Measurements from ENCODE around the gene FXYD7. TPM values are rescaled to one million over a fixed set of nuclear protein-coding genes. Genes with fewer than 3 reads are reported as not detected.

Gene FXYD7
- total RNA-seq, 2 donors from 2014 or later: not detected

DNA sequence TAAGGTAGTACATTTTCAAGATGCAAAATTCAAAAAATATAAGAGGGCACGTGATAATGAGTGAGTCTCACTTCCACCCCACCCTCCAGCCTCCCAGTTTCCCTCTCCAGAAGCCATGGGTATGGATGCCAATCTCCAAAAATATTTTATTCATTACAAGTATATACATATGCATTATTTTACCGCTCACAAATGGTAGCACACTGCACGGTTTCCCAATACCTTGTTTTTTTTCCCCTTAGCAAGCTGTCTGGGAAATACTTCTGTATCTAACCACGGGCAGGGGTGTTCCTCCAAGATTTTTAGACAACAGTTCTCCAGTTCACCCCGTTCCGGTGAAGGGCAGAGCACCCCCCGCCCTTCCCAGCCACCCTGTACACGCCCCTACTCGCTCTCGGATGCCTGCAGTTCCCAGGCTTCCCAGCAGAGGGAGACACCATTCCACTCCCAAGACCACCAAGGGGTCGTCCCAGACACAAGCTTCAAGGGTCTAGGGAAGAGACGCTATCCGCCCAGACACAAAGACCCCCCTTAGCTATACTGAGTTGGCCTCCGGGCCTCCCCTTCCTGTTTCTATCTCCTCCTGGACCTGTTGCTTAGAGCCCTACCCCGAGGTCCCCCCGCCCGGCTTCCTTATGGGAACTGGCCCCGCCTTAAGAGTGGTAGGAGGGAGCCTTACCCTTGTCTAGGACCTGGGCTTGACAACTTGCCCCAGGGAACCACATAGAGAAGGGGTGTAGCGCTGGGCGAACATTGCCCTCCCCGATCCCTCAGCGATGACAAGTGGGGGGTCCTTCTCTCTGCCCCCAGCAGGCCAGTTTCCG lies 28.5 kb upstream of the FXYD7 start:
- Histone ChIP-seq H3K27ac (peak overlapping the region in 1 of 2 donors; percentile 15), H3K27me3 (no peaks in the 10 kb centered on the region), H3K9me3 (no peaks in the 10 kb centered on the region), H3K4me1 (peaks cover 0 to 12% of the 10 kb centered on the region in 2 donors), H3K4me3 (peak overlapping the region; percentile 27 to 39), H3K36me3 (no peaks in the 10 kb centered on the region)
- TF ChIP-seq, protein P1, sequence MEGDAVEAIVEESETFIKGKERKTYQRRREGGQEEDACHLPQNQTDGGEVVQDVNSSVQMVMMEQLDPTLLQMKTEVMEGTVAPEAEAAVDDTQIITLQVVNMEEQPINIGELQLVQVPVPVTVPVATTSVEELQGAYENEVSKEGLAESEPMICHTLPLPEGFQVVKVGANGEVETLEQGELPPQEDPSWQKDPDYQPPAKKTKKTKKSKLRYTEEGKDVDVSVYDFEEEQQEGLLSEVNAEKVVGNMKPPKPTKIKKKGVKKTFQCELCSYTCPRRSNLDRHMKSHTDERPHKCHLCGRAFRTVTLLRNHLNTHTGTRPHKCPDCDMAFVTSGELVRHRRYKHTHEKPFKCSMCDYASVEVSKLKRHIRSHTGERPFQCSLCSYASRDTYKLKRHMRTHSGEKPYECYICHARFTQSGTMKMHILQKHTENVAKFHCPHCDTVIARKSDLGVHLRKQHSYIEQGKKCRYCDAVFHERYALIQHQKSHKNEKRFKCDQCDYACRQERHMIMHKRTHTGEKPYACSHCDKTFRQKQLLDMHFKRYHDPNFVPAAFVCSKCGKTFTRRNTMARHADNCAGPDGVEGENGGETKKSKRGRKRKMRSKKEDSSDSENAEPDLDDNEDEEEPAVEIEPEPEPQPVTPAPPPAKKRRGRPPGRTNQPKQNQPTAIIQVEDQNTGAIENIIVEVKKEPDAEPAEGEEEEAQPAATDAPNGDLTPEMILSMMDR (IDR thresholded peaks at IDR 0.05): peak; percentile 97 to 98
- DNase-seq (ENCODE audit: low spot score): no peak

DNA sequence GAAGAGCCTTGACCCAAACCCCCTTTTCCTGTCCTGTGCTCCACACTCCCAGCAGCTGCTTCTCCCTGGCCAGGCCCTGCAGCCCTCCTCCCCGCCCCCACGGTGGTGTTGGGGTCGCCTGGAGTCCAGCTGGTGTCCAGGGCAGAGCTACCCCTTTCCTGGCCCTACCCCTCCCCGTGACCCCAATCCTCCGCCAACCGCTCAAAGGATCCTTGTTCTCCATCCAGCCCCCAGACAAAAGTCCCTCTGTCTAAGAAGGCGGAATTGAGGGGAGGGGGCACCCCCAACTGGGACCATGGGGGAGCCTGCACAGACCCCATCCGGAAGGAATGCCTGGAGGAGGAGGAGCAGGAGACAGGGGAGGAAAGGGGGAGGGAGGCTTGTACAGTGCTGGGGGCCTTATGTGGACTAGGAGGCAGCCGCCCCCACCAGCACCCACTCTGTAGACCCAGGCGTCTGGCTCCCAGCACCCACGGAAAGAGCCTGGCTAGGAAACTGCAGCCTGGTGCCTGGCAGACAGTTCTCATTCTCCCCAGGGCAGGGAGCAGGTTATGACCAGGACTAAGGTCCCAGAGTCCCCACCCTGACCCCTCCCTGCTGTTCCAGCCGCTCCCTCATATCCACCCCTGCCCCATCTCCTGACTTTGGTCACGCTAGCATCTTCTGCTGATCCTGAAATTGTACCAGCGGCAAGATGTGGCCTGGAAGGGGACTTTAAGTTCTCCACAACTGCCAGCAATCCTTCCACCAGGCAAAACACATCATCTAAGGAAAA lies 27.7 kb upstream of the FXYD7 start, which contains the start of gene FXYD3:
Gene FXYD3, plus strand, starts transcription at position 647 of the 775 bp plus-strand sequence. CDS start 3,554 bp downstream, outside the sequence.
- Histone ChIP-seq H3K27me3 (no peaks in the 10 kb centered on the region), H3K36me3 (no peaks in the 10 kb centered on the region), H3K4me1 (peaks cover 0 to 12% of the 10 kb centered on the region in 2 donors), H3K4me3 (peak within 1 kb of the TSS; percentile 27 to 39), H3K9me3 (no peaks in the 10 kb centered on the region), H3K27ac (peak within 1 kb of the TSS in 1 of 2 donors; percentile 15)
- TF ChIP-seq, protein P1 (IDR thresholded peaks at IDR 0.05): no peak
- no peak for DNase-seq (ENCODE audit: low spot score)

DNA sequence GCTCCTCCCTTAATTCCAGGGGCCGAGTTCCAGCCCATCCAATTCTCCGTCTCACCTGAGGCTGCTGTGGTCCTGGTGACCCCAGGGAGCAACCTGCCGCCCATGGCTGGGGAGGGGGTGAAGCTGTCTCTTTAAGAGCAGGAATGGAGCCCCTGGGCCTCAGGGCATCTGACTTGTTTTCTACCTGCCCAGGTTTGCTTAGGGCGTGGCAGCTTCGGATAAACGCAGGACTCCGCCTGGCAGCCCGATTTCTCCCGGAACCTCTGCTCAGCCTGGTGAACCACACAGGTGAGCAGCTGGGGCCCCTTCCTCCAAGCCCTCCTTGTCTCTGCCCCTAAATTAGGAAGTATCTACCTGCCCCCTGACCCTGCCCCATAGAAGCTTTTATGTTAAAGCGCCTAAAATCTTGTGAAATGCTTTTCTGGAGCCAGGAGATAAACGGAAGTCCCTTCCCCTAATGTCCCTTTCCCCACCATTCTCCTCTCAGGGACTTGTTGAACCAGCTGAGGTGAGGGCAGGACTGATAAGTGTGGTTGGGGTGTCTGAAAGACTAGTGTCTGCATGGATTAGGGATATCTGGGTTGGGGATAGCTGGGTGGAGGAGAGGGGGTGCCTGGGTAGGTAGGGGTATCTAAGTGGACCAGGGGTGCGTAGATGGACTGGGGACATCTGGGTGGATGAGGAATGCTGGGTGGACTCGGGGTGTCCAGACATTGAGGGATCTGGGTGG lies 26.8 kb upstream of the FXYD7 start:
- H3K36me3 ChIP-seq: no peaks in the 10 kb centered on the region
- peaks cover 0 to 12% of the 10 kb centered on the region in 2 donors for H3K4me1 ChIP-seq
- no peaks in the 10 kb centered on the region for H3K27me3 ChIP-seq
- DNase-seq (ENCODE audit: low spot score): no peak
- TF ChIP-seq, protein P1 (IDR thresholded peaks at IDR 0.05): no peak
- peak overlapping the region in 1 of 2 donors; percentile 4 for H3K4me3 ChIP-seq
- no peaks in the 10 kb centered on the region for H3K9me3 ChIP-seq
- H3K27ac ChIP-seq: no peak overlapping the region

DNA sequence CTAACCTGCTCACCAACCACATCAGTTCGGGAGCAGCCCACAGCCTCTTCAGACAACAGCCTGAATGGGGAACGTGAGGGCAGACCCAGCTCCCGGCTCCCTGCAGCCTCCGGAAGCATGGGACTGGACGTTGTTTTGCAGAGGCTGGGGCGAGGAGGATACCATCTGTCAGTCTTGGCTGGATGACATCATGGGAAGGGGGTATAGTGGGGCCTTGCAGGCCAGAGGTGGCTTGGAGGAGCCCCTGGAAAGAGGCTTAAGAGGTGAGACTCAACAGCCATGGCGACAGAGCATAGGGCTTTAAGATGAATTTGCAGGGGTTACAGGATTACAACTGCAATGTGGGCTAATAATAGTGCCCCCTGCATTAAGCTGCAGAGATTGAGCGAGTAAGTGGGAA lies 25.9 kb upstream of the FXYD7 start:
- TF ChIP-seq, protein P1 (IDR thresholded peaks at IDR 0.05): no peak
- Histone ChIP-seq H3K27ac (no peak overlapping the region), H3K27me3 (no peaks in the 10 kb centered on the region), H3K9me3 (no peaks in the 10 kb centered on the region), H3K4me3 (no peak overlapping the region), H3K36me3 (no peaks in the 10 kb centered on the region), H3K4me1 (peaks cover 0 to 12% of the 10 kb centered on the region in 2 donors)
- no peak for DNase-seq (ENCODE audit: low spot score)

DNA sequence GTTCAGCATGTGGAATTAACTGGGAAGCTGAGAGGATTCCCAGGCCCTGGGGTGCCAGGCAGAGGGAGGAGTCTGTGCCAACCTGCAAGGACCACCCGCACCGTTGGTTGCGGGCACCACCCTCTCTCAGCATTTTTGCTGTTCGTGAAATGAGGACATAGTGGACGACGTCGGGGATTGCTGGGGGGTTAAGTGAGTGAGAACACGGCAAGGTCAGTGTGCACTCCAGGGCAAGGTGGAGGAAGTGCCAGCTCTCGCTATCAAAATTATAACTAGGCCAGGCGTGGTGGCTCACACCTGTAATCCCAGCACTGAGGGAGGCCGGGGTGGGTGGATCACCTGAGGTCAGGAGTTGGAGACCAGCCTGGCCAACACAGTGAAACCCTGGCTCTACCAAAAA lies 25.3 kb upstream of the FXYD7 start:
- no peak for DNase-seq (ENCODE audit: low spot score)
- Histone ChIP-seq H3K27ac (no peak overlapping the region), H3K4me3 (no peak overlapping the region), H3K4me1 (peaks cover 0 to 19% of the 10 kb centered on the region in 2 donors), H3K9me3 (no peaks in the 10 kb centered on the region), H3K36me3 (no peaks in the 10 kb centered on the region), H3K27me3 (no peaks in the 10 kb centered on the region)
- TF ChIP-seq, protein P1 (IDR thresholded peaks at IDR 0.05): no peak
